Activated T-cell treated with anti-CD3 and anti-CD28 coated beads for 24 hours (primary cell): ENCODE results near the gene ARAP1.
A peak's percentile ranks its signal among the peaks of the same experiment; 100 is the strongest.
"Not testable (repeated sequence)": the region's sequence is repeated elsewhere in the genome, so short reads cannot be mapped to it uniquely, and the experiment has no call there.

Experiments
- DNase-seq: peaks from one replicate; pipeline ENCODE4 v3.0.0-alpha.2; 2020; ENCODE audit warnings: low read depth

The ARAP1 gene

DNA sequence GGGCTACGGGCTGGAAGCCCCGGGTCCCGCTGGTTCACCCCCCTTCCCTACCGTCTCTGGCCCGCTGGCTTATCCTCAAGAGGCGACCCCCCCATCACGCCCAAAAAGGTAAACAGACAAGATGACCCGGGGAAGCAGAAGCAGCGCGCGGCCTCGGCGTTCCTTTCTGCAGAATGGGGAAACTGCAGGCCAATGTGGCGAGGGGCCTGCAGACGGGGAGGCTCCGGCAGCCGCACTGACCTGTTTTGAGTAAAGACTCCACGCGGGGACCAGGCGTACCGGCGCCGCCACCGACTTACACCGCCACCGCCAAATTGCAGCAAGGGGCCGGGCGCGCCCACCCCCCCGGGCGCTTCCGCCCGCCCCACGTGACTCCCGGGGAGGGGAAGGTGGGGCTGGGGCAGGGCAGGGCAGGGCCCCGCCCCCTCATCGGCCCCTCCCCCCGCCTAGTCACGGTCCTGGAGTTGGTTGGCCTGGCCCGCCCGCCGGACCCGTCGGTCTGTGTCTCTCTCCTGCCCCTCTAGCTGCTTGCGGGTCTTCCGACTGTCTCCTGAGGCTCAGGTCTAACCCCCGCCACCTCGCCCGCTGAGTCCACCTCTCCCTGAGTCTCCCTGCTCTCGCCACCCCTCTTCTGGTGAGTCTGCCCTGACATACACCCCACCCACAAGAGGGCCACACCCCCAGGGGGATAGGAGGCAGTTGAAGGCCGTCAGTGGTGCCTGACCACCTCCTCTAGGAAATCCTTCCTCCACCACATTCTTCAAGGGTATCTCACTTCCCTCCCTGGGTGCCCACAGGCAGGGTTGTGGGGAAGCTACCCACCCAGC, at the start of gene ARAP1:
ARAP1 (minus strand) TSS at position 321 of the 827 bp plus-strand sequence. CDS start 25,280 bp downstream, outside the sequence.
- peak; percentile 64 for DNase-seq

DNA sequence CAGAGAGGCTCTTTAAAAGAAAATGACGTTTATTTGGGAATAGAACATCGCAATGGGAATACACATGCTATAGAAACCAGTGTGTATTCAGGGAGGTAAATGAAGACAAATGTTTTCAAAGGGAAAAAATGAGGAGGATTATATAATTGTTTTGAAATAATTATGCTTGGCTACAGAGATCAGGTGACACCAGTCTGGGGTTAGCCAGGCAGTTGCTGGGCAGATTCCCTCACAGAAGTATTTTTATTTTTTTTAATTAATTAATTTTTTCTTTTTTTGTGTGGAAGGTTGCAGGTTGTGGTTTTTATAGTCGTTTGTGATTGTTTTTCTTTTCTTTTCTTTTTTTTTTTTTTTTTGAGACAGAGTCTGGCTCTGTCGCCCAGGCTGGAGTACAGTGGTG, 47.2 kb upstream of the ARAP1 start:
- DNase-seq = no peak

GRCh38 chr11:72798361-72798760, 46.2 kb upstream of the ARAP1 start:
- no peak for DNase-seq

- DNase-seq = peak; percentile 91
Observed at GRCh38 chr11:72793425-72794367, 41.5 kb upstream of the ARAP1 start, which contains the start of gene STARD10. Gene STARD10 (minus strand): TSS chr11:72794047. CDS start chr11:72781181, 12,866 bp downstream.

GRCh38 chr11:72793076-72793424, 40.8 kb upstream of the ARAP1 start:
- DNase-seq = no peak

DNA sequence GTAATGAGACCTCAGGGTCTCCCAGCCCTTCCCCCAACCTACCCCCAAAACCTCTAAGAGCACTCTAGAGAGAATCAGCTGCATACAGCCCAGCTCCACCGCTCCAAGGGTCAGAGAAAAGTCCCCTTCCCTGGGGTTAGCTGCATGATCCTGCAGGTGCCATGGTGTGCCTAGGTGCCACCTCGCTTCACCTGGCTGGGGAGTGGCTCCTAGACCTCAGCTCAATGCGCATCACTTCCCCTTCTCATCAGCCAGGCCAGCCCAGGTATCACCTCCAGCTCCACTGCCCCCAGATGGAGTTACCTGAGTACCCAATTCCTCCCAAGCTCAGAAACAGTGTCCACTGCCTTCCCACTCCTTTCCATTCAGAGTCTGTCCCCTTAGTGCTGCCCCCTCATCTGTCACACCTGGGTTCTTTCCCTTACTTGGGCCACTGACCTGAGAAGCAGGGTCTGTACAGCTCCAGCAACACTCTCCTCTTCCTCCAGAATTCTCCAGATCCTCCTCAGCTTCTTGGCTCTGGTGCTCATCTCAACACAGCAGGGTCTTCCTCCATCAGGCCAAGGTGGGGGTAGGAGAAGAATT, 40.3 kb upstream of the ARAP1 start:
- no peak for DNase-seq

DNA sequence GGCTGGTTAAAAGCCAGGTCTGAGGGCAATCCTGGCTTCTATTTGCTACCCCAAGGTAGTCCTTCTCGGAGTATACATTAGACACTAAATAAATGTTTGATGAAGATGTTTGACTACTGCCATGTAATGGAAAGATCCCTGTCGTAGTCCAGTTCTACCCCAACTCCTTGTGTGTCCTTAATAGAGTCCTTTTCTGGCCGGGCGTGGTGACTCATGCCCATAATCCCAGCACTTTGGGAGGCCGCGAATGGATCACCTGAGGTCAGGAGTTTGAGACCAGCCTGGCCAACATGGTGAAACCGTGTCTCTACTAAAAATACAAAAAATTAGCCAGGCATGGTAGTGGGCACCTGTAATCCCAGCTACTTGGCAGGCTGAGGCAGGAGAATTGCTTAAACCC, 39.0 kb upstream of the ARAP1 start:
- DNase-seq = not testable (repeated sequence)

DNA sequence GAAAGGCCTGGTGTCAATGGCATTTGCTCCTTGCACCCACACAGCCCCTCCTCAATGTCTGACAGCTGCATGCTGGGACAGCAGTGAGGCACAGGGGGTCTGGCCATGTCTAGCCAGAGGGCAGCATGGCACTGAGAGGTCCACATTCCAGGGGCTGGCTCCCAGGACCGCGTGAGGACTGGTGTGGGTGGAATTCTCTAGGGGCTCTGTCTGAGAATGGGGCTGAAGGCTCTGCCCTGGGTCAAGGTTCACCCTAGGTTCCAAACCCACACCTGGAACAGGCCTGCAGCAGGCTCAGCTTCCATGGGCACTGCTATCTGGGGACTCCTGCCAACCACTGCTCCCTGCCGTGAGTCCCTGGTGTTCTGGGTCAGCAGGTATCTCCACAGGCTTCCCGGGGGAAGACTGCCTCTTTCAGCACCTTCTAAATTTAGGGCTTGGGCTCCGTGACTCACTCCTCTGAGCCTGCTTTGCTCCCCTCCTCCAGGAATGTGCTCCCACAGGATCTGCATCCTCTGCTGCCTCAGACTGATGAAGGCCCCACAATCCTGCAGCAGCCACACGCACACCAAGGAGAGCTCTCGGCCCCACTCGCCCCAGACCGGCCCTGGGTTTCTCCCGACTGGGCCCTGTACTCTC, 37.4 kb upstream of the ARAP1 start:
- DNase-seq = no peak

DNA sequence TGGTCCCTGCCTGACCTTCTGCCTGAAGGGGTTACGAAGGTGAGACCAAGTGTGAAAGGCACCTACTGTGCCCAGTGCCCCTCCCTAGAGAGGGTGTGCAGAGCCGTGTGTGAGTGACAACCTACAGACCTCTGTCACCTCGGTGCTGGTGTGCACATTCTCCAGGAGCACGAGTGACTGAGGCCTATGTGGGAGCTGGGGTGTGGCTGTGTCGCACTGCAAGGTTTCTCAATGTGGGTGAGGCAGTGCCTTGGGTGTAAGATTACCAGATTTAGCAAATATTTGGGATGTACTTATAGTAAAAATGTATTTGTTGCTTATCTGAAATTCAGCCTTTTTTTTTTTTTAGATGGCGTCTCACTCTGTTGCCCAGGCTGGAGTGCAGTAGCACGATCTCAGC, 36.0 kb upstream of the ARAP1 start:
- no peak for DNase-seq

- no peak for DNase-seq
Observed at GRCh38 chr11:72787216-72788104, 35.3 kb upstream of the ARAP1 start.

- DNase-seq = no peak
Observed at GRCh38 chr11:72786305-72787215, 34.4 kb upstream of the ARAP1 start.

DNA sequence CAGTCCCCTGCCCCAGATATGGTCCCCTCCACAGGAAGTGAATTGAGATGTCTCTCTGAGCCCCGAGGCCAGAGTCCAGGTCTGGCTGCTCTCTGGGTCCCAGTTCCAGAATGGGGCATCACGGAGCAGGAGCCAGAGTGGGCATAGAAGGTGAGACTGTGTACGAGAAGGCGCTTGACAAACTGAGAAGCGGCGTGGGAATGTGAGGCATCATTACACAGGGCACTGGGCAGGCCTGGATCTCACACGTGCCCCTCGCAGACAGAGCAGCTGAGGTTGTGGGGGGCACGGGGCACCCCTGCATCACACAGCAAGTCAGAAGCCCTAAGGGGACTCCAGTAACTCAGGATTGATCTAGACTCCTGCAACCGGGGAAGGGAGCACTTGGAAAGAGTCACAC, 32.5 kb upstream of the ARAP1 start:
- no peak for DNase-seq

- no peak for DNase-seq
Observed at GRCh38 chr11:72783144-72783905, 31.1 kb upstream of the ARAP1 start.

- no peak for DNase-seq
Observed at GRCh38 chr11:72782081-72782920, 30.1 kb upstream of the ARAP1 start.

DNA sequence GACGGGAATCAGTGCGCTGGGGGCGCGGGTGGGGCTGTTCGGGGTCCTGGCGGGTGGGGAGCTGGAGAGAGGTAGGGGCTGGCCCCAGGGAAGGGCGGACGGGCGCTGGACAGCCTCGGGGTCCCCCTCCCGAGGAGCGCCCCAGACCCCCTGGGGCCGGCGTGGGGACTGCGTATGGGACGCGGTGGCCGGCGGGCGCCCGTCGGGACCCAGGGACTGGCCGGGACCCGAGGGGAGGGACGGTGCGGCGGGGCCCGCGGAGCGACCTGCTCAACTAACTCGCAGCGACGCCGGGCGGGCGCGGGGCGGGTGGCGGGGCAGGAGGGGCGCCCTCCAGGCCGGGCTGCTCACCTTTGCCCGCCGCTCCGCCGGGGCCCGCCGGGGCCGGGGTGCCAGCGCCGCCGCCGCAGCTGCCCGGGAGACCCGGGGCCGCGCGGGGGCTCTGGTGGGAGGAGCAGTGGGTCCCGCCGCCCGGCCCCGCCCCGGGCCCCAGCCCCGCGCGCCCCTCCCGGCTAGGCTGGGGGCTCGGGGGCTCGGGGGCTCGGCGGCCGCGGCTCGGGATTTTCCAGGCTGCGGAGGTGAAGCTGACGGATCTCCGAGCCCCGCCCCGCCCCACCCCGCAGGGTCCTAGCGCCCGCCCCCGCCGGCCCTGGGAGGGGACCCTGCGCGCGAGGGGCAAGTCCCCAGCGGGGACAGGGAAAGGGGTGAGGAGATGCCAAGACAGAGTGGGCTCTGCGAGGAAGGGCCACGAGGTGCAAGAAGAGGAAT, 29.3 kb upstream of the ARAP1 start:
- DNase-seq = peak; percentile 36

DNA sequence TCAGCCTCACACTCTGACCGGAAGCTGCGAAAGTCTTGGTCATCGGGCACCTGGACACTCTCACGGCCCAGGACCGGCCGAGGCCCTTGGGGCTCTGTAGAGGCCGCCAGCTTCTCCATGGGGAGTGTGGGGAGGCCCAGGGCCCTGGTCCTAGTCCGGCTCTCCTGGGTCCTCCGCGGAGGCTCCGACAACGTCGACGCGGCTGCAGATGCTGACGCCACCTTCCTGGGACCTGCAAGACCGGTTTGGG, 28.8 kb upstream of the ARAP1 start:
- no peak for DNase-seq

- DNase-seq = no peak
Observed at GRCh38 chr11:72780296-72781062, 28.3 kb upstream of the ARAP1 start.
